Cardiac ventricle fibroblast (primary cell): ENCODE data around the gene RNF14. TPM values are rescaled to one million over a fixed set of nuclear protein-coding genes. Genes with fewer than 3 reads are reported as not detected.

ENCODE experiments used
- total RNA-seq: library from RNA; depleted of rRNA; stranded (reverse); fragments of >200 nt; gene quantifications from 2 replicates; pipeline ENCODE4 v1.2.3, GENCODE V29; 2015

Gene RNF14
- total RNA-seq, result 36.9 and 46.1 TPM in 2 replicates

GRCh38 chr5:141968914-141969608 is at the start of gene RNF14:
TSS of gene RNF14 (plus strand) at chr5:141969105. CDS start at chr5:141973589, 4,484 bp downstream.

GRCh38 chr5:141923448-141924313 is 45.2 kb upstream of the RNF14 start, which contains the start of gene DELE1:
TSS of gene DELE1 (plus strand) at chr5:141923871. CDS start at chr5:141923942, 71 bp downstream.

GRCh38 chr5:141958113-141958512 is 10.8 kb upstream of the RNF14 start, which contains the start of gene PCDH12:
TSS of gene PCDH12 (minus strand) at chr5:141958202. CDS start at chr5:141957851, 351 bp downstream.

GRCh38 chr5:142012792-142013388 is 44.0 kb downstream of the RNF14 start, which contains the start of gene GNPDA1:
TSS of gene GNPDA1 (minus strand) at chr5:142013027. CDS start at chr5:142012035, 992 bp downstream.

Other genes with a start within 250 kb of the RNF14 start
- gene PCDH1, start 90.7 kb upstream of the RNF14 start, total RNA-seq, result 3.3 and 4.9 TPM in 2 replicates
- gene DELE1, start 45.2 kb upstream of the RNF14 start, total RNA-seq, result 43.2 and 46.4 TPM in 2 replicates
- gene PCDH12, start 10.9 kb upstream of the RNF14 start, total RNA-seq, result 2.5 and 4.6 TPM in 2 replicates
- 58.7 and 70.2 TPM in 2 replicates for gene GNPDA1, start 43.9 kb downstream of the RNF14 start, total RNA-seq
- 61.2 and 66.9 TPM in 2 replicates for gene NDFIP1, start 139.7 kb downstream of the RNF14 start, total RNA-seq